OCI-LY1 (cell line): ENCODE results near the gene ARHGAP24.

Source experiments
- H2AFZ ChIP-seq: fragments of 200-600 bp; sonication (generic), shearing (Covaris generic); 2 replicates; pipeline ENCODE4 v1.6.0; 2014; ENCODE audit warnings: antibody characterized with exemption, mild to moderate bottlenecking, low read length
- H3F3A ChIP-seq: fragments of 200-600 bp; sonication (generic), shearing (Covaris generic); 2 replicates; pipeline ENCODE4 v1.6.0; 2014; ENCODE audit warnings: mild to moderate bottlenecking, antibody characterized with exemption, low read length, moderate library complexity; ENCODE audit not compliant: insufficient read depth
- H3K27ac ChIP-seq: fragments of 200-600 bp; sonication (generic); 2 replicates; pipeline ENCODE4 v1.5.1; 2014; ENCODE audit warnings: low read length, mixed run types, mild to moderate bottlenecking, low read depth; ENCODE audit not compliant: poor library complexity, severe bottlenecking
- H3K27me3 ChIP-seq: fragments of 200-600 bp; sonication (generic); 2 replicates; pipeline ENCODE4 v1.6.0; 2014; ENCODE audit warnings: antibody characterized with exemption, mild to moderate bottlenecking, low read length, moderate library complexity; ENCODE audit not compliant: insufficient read depth
- H3K36me3 ChIP-seq: fragments of 200-600 bp; sonication (generic); 2 replicates; pipeline ENCODE4 v1.6.1; 2014; ENCODE audit warnings: mild to moderate bottlenecking, antibody characterized with exemption, low read length, moderate library complexity, mixed read lengths; ENCODE audit not compliant: insufficient read depth
- H3K4me1 ChIP-seq: fragments of 200-600 bp; sonication (generic); 2 replicates; pipeline ENCODE4 v1.5.1; 2014; ENCODE audit warnings: mild to moderate bottlenecking, low read length, moderate library complexity; ENCODE audit not compliant: insufficient read depth, severe bottlenecking
- H3K4me2 ChIP-seq: fragments of 200-600 bp; sonication (generic), shearing (Covaris generic); 2 replicates; pipeline ENCODE4 v1.6.1; 2014; ENCODE audit warnings: low read length
- H3K4me3 ChIP-seq: fragments of 200-600 bp; sonication (generic); 2 replicates; pipeline ENCODE4 v1.5.1; 2014; ENCODE audit warnings: low read length, low read depth, mild to moderate bottlenecking, mixed read lengths; ENCODE audit not compliant: poor library complexity, severe bottlenecking
- H3K79me2 ChIP-seq: fragments of 200-600 bp; shearing (Covaris generic); 2 replicates; pipeline ENCODE4 v1.6.1; 2016; ENCODE audit warnings: mixed run types, low read length, mixed read lengths; ENCODE audit not compliant: insufficient read depth
- H3K9ac ChIP-seq: fragments of 200-600 bp; sonication (generic), shearing (Covaris generic); 2 replicates; pipeline ENCODE4 v1.6.1; 2014; ENCODE audit warnings: mild to moderate bottlenecking, low read length, mixed read lengths
- H3K9me2 ChIP-seq: fragments of 200-600 bp; sonication (generic), shearing (Covaris generic); 2 replicates; pipeline ENCODE4 v1.6.1; 2014; ENCODE audit warnings: low read depth, mild to moderate bottlenecking, low read length, mixed read lengths
- H3K9me3 ChIP-seq: fragments of 200-600 bp; shearing (Covaris generic); 2 replicates; pipeline ENCODE4 v1.6.1; 2014; ENCODE audit warnings: low read length, mixed read lengths
- H4K20me1 ChIP-seq: fragments of 200-600 bp; sonication (generic), shearing (Covaris generic); 2 replicates; pipeline ENCODE4 v1.6.0; 2016; ENCODE audit warnings: mild to moderate bottlenecking, low read length; ENCODE audit not compliant: insufficient read depth
- EZH2 ChIP-seq: fragments of 200-600 bp; sonication (generic), shearing (Covaris generic); IDR thresholded peaks from 2 replicates; pipeline ENCODE4 v1.8.0; 2017; ENCODE audit warnings: borderline replicate concordance, mixed run types, mild to moderate bottlenecking, antibody characterized with exemption, low read length, moderate library complexity, mixed read lengths
- TF ChIP-seq, protein P1 (sequence below): fragments of 200-600 bp; sonication (generic), shearing (Covaris generic); IDR thresholded peaks from 2 replicates; pipeline ENCODE4 v1.5.1; 2017; ENCODE audit warnings: mild to moderate bottlenecking, antibody characterized with exemption, low read length, moderate library complexity, mixed read lengths

ARHGAP24 gene

DNA sequence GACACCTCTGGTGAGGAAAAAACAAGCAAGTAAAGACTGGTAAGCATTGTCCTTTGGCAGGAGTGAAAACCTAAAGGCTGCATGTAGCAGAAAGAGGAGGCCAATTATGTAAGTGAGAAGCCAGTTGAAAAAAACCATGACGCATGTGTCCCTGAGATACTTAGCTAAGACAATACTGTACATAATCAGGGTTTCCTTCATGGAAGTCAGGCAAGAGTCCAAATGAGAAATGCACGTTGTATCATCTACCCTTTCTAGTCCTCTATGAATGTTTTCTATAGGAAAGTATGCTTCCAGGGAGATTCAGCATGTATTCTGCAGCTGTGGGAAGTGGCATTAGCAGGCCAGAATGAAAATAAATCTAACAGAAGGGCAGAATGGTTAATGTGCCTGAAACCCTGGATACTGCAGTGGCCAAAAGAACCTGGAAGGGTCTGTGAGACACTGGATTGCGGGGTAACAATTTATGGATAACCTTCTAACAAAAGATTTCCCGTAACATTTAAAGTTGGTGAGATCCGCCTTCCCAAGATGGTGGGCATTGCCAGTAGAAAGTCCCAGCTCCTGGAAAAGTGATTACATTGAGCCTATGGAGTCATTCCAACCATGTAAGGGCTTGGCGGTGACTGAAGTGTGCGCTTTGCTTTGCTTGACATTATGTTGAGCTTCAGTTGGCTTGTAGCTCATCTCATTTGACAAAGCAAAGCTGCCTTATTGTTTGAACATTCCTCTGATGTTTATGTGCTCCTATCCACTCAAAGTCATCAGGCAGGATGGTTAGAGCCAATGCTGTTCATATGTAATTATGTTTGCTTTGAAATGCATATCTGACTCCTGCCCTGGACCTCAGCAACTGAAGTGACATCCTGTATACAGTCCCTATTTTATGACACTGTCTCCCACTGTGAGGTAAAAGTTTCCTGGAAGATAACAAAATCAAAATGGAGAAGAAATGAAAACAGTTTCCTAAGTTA lies 200.4 kb downstream of the ARHGAP24 start:
- Histone ChIP-seq H4K20me1 (no peaks in the 10 kb centered on the region), H3K4me3 (no peak overlapping the region), H3K27ac (peak overlapping the region; percentile 66), H3K27me3 (no peaks in the 10 kb centered on the region), H3K79me2 (peaks cover 15% of the 10 kb centered on the region), H3K9me2 (no peaks in the 10 kb centered on the region), H3K4me2 (no peak overlapping the region), H2AFZ (no peak overlapping the region), H3K9ac (no peak overlapping the region), H3K36me3 (peaks cover 95% of the 10 kb centered on the region), H3K9me3 (no peaks in the 10 kb centered on the region), H3K4me1 (peaks cover 96% of the 10 kb centered on the region), H3F3A (no peaks in the 10 kb centered on the region)
- no peak for TF ChIP-seq EZH2
- TF ChIP-seq, protein P1, sequence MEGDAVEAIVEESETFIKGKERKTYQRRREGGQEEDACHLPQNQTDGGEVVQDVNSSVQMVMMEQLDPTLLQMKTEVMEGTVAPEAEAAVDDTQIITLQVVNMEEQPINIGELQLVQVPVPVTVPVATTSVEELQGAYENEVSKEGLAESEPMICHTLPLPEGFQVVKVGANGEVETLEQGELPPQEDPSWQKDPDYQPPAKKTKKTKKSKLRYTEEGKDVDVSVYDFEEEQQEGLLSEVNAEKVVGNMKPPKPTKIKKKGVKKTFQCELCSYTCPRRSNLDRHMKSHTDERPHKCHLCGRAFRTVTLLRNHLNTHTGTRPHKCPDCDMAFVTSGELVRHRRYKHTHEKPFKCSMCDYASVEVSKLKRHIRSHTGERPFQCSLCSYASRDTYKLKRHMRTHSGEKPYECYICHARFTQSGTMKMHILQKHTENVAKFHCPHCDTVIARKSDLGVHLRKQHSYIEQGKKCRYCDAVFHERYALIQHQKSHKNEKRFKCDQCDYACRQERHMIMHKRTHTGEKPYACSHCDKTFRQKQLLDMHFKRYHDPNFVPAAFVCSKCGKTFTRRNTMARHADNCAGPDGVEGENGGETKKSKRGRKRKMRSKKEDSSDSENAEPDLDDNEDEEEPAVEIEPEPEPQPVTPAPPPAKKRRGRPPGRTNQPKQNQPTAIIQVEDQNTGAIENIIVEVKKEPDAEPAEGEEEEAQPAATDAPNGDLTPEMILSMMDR: no peak

DNA sequence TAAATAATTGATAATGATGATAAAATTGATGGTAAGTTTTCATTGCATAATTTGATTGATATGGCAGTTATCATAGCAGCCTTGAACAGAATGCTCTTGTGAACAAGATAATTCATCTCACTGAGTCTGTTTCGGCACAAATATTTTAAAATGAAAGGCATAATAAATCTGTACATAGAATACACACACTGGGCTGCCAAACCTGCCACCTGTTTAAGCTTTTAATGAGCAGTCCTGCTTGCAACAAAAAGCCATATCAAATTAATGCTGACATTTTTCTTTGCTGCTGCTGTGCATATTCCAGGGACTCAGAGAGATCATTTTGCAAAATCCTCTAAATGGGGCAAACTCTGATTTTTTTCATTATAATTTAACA lies 201.1 kb downstream of the ARHGAP24 start:
- Histone ChIP-seq H3K9ac (no peak overlapping the region), H2AFZ (no peak overlapping the region), H3K79me2 (0 out of 2 replicates have a peak, but pooled peaks cover 12% of the 10 kb centered on the region), H3K9me2 (no peaks in the 10 kb centered on the region), H3F3A (no peaks in the 10 kb centered on the region), H3K9me3 (no peaks in the 10 kb centered on the region), H3K4me1 (peaks cover 95% of the 10 kb centered on the region), H3K36me3 (peaks cover 93% of the 10 kb centered on the region), H3K4me3 (no peak overlapping the region), H3K4me2 (no peak overlapping the region), H3K27ac (peak overlapping the region; percentile 62), H4K20me1 (no peaks in the 10 kb centered on the region), H3K27me3 (no peaks in the 10 kb centered on the region)
- TF ChIP-seq EZH2: no peak
- TF ChIP-seq, protein P1: no peak

DNA sequence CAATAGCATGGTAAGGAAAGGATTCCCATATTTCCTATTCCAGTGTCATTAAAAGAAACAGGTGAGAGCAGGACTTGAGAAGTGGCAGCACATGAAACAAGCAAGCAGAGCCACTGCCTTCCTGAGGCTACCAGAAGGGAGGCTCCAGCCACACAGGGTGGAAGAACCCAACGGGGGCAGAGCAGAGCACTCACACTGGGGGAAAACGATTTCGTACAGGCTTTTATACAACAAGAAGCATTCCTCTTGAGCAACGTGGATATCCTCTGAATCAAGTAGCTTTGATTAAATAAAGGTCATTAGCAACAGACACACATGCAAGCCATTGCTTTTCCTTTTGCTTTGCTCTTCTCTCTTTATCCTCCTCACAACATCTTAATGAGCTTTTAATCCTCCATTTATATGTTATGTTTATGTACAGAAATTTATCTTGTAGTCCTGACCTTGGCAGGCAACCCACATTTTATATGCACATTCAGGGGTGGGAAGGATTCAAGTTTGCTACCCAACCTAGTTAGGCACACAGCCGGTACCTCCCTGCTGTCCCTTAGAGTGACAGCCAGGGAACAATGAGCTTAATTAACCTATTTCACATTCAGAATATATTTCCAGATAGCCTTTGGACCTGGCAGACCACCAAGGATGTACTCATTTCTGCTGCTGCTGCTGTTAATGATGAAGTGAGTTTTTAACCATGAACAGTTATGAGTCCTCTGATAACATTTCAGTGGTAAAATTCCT lies 202.1 kb downstream of the ARHGAP24 start:
- peaks cover 90% of the 10 kb centered on the region for H3K4me1 ChIP-seq
- no peaks in the 10 kb centered on the region for H3K9me3 ChIP-seq
- H3K27ac ChIP-seq: peak overlapping the region; percentile 62
- no peaks in the 10 kb centered on the region for H3K27me3 ChIP-seq
- 0 out of 2 replicates have a peak, but pooled peaks cover 10% of the 10 kb centered on the region for H3K79me2 ChIP-seq
- H2AFZ ChIP-seq: no peak overlapping the region
- peaks cover 93% of the 10 kb centered on the region for H3K36me3 ChIP-seq
- no peaks in the 10 kb centered on the region for H3F3A ChIP-seq
- no peaks in the 10 kb centered on the region for H3K9me2 ChIP-seq
- no peak overlapping the region for H3K4me2 ChIP-seq
- no peak overlapping the region for H3K4me3 ChIP-seq
- TF ChIP-seq, protein P1: no peak
- no peak for TF ChIP-seq EZH2
- H3K9ac ChIP-seq: peak overlapping the region; percentile 13; the same call in 1 of the 2 replicates
- no peaks in the 10 kb centered on the region for H4K20me1 ChIP-seq
